ENCODE data around the gene TMEM151B.
"Not testable (repeated sequence)": the region's sequence is repeated elsewhere in the genome, so short reads cannot be mapped to it uniquely, and the experiment has no call there.

TMEM151B gene

DNA sequence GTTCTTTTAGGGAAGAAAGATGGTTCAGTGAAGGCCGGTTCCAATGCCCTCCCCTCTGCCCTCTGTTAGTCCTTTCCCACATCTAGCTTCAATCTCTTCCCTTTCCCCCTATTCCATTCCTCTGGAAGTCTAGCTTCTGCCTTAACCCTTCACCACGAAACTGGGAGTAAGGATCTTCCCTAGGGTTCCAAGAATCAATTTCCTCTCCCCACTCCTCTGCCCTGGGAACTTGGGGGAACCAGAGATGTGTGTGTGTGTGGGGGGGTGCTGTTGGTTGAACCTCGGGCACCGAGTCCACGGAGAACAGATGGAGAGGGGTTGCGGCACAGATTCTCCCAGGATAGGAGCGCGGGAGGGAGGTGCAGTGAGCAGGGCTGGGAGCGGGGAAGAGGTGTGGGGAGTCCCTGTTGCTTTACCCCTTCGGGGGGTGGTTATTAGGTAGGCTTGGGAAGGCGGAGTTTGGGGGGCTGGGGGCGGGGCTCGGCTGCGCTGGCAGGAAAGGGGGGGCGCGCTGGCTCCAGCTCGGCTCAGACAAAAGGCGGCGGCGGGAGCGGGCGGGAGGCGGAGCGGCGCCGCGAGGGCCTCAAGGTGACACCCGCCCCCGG is at the start of gene TMEM151B:
TSS of gene TMEM151B (plus strand) at position 530 of the 605 bp plus-strand sequence. CDS start 293 bp downstream, outside the sequence.
- no peak for DNase-seq

- DNase-seq: no peak
These were observed 49.3 kb upstream of the TMEM151B start for GRCh38 chr6:44220913-44221290.

- DNase-seq: peak; percentile 82
These were observed 48.8 kb upstream of the TMEM151B start for GRCh38 chr6:44221291-44221960.

DNA sequence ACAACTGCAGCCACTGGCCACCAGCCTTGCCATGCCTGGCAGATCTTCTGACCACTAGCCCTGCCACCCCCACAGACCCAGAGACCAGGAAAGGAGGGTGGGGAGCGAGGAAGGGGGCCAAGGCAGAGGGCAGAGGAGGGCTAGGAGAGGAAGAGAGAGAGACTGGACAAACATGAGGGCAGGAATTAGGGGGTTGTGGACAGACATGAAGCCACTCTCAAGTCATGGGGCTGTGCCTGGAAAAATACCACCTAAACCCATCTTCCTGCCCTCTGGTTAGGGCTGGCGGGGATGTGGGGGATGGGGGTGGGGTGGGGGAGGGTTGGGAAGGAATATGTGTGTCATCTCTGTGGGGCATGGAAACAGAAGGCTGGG is 48.3 kb upstream of the TMEM151B start:
- no peak for DNase-seq

- no peak for DNase-seq
These were observed 47.5 kb upstream of the TMEM151B start for GRCh38 chr6:44222486-44223318.

GRCh38 chr6:44223319-44224028 is 46.8 kb upstream of the TMEM151B start, which contains the start of gene SLC29A1:
SLC29A1 (plus strand) TSS chr6:44223595; CDS start chr6:44227314, 3,719 bp downstream.
- peak; percentile 49 for DNase-seq

- DNase-seq: no peak
These were observed 46.0 kb upstream of the TMEM151B start for GRCh38 chr6:44224029-44224964.

DNA sequence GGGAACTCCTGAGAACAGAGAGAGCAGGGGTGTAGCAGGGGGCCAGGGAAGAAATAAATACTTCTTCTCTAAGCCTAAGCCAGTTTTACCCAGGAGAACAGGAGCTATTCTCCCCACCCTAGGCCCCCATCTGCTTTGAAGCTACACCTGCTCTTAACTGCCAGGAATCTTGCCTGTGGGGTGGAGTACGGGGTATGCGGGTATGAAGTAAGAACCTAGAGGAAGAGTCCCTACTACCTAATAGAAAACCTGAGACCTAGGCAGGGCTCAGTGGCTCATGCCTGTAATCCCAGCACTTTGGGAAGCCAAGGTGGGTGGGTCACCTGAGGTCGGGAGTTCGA is 45.3 kb upstream of the TMEM151B start:
- no peak for DNase-seq

- DNase-seq: no peak
These were observed 44.5 kb upstream of the TMEM151B start for GRCh38 chr6:44225579-44226325.

DNA sequence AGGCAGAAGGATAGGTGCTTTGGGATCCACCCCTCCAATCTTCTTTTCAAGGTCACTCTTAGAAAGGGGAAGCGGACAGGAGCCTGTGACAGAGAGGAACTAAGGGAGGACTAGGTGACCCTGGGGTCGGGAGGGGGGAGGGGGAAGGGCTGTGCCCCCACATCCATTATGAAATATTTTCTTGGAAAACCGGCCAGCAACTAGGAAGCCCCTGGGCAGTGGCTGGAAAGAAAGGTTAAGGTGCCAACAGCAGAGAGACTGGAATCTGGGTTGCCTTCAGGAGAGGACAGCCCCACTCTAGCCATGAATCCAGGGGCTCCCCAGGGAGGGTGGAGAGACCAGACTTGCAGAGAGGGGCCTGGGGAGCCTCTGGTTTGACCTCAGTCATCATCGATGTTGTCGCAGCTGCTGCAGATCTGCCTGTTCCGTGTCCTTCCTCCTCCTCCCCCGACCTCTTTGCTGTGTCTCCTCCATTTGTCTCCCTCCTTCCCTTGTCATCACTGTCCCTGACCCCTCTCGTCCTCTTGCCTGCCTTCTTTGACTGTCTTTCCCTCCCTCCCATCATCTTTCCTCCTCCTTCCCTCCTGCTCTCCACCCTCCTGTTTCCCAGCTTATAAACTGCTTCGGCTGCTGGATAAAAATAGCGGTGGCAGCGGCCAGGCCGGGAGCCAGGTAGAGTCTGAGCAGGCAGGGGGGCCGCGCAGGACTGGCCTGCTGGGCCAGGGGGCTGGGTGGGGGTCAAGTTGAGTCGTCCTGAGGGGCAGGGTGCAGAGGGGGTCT is 43.7 kb upstream of the TMEM151B start:
- DNase-seq: no peak

GRCh38 chr6:44227148-44227793 is 43.0 kb upstream of the TMEM151B start:
- no peak for DNase-seq

- no peak for DNase-seq
These were observed 42.2 kb upstream of the TMEM151B start for GRCh38 chr6:44228031-44228430.

GRCh38 chr6:44228433-44228832 is 41.8 kb upstream of the TMEM151B start:
- no peak for DNase-seq

DNA sequence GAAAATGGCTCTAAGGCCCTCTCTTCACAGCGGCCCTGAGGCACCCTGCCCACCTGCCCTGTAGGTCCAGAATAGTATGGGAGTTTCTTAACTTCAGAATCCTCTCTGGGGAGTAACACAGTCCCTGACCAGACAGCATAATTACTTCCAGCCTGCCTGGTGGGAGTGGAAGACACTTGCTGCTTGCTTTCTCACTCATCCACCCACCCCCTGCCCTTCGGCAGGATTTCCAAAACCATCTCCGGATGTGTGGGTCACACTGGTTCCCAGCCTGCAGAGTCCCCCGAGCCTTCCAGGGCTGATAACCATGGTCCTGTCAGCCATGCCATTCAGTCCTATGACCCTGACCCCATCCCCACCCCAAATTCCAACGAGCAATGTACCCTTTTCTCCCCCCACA is 41.4 kb upstream of the TMEM151B start:
- no peak for DNase-seq

DNA sequence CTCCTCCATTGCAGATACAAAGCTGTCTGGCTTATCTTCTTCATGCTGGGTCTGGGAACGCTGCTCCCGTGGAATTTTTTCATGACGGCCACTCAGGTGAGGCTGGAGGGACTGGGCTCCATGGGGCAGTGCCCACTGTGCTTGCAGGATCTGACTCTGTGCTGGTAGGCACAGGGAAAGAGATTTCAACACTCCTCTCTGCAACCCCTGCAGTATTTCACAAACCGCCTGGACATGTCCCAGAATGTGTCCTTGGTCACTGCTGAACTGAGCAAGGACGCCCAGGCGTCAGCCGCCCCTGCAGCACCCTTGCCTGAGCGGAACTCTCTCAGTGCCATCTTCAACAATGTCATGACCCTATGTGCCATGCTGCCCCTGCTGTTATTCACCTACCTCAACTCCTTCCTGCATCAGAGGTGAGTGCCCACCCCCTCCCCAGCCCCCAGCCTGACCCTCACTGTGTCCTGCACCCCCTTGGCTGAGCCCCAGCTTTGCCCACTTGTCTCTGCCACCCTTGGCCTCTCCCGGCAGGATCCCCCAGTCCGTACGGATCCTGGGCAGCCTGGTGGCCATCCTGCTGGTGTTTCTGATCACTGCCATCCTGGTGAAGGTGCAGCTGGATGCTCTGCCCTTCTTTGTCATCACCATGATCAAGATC is 40.7 kb upstream of the TMEM151B start:
- DNase-seq: no peak

GRCh38 chr6:44230034-44230675 is 40.1 kb upstream of the TMEM151B start:
- no peak for DNase-seq

DNA sequence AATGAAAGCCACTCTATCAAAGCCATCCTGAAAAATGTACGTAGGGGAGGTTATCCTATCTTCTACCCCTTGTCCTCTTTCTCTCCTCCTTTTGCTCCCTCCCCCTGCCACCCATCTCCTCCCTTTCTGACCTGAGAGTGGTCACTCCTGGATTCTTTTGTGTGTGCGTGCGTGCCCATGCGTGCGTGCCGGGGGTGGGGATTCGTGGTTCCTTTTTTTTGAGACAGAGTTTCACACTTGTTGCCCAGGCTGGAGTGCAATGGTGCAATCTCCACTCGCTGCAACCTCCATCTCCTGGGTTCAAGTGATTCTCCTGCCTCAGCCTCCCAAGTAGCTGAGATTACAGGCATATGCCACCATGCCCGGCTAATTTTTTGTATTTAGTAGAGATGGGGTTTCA is 38.8 kb upstream of the TMEM151B start:
- DNase-seq: not testable (repeated sequence)

- DNase-seq: no peak
These were observed 37.3 kb upstream of the TMEM151B start for GRCh38 chr6:44232676-44233566.
